NCI-H128 (cell line): Measurements from ENCODE around the gene BDH1.
"Not testable (repeated sequence)": the region's sequence is repeated elsewhere in the genome, so short reads cannot be mapped to it uniquely, and the experiment has no call there.

Source experiments
- DNase-seq: peaks from one replicate; lab custom pipeline; 2025; ENCODE audit not compliant: unreplicated experiment; lab: John Stamatoyannopoulos, UW

The BDH1 gene

DNA sequence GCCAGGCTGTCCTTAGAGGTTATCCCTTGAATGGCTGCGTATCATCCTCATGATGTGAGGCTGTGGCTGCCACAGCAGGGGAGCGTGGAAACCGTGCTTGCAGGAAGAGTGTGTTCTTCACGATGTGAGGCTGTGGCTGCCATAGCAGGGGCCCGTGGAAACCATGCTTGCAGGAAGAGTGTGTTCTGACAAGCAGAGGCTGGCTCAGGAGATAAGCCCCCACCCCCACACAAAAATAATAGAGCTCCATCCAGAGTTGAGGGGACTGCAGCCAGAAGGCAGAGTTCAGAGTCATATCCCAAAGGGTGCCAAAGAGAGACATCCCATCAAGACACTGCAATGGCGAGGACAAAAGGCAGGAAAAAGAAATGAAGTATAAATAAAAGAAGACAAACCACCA is 22.6 kb upstream of the BDH1 start:
- no peak for DNase-seq

- DNase-seq = no peak
Measured at GRCh38 chr3:197577366-197578074, 21.8 kb upstream of the BDH1 start.

DNA sequence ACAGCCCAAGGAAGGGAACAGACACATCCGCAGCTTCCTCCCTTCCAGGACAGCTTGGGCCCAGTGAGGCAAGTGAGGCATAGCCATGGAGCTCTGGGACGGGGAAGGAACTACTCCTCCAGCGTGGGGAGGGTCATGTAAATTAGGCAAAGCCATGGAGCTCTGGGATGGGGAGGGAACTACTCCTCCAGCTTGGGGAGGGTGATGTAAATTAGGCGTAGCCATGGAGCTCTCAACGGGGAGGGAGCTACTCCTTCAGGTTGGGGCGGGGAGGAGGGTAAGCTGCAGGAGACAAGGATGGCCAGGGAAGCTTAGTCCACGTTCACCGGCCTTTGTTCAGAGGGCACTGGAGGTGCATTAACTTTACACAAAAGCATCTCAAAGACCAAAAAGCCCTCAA is 21.1 kb upstream of the BDH1 start:
- DNase-seq = no peak

- no peak for DNase-seq
Measured at GRCh38 chr3:197575362-197575761, 19.6 kb upstream of the BDH1 start.

DNA sequence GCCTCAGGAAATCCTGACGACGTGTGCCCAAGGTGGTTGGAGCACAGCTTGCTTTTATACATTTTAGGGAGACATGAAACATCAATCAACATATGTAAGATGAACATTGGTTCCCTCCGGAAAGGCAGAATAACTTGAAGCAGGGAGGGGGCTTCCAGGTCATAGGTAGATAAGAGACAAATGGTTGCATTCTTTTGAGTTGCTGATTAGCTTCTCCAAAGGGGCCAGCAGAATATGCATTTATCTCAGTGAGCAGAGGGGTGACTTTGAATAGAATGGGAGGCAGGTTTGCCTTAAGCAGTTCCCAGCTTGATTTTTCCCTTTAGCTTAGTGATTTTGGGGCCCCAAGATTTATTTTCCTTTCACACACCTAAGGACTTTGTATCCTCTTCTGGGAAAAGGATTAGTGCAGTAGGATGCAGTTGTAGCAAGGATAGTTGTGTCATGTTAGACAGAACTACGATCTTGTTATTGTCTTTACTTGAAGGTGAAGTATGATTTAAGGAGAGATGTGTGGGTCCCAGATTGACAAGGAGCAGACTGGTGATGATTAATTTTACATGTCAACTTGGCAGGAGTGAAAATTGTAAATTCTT is 18.7 kb upstream of the BDH1 start:
- not testable (repeated sequence) for DNase-seq

- no peak for DNase-seq
Measured at GRCh38 chr3:197573048-197573767, 17.4 kb upstream of the BDH1 start.

- not testable (repeated sequence) for DNase-seq
Measured at GRCh38 chr3:197571880-197572172, 16.1 kb upstream of the BDH1 start.

DNA sequence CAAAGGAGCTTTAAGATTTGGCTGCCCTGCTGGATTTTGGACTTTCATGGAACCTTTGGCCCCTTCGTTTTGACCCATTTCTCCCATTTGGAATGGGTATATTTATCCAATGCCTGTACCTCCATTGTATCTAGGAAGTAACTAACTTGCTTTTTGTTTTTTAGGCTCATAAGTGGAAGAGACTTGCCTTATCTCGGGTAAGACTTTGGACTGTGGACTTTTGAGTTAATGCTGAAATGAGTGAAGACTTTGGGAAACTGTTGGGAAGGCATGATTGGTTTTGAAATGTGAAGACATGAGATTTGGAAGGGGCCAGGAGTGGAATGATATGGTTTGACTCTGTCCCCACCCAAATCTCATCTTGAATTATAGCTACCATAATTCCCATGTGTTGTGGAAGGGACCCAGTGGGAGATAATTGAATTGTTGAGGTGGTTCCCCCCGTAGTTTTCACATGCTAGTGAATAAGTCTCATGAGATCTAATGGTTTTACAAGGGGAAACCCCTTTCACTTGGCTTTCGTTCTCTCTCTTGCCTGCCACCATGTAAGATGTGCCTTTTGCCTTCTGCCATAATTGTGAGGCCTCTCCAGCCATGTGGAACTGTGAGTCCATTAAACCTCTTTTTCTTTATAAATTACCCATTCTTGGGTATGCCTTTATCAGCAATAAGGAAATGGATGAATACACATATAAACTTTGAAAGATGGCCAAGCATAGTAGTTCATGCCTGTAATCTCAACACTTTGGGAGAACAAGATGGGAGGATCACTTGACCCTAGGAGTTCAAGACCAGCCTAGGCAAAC is 15.5 kb upstream of the BDH1 start:
- DNase-seq = not testable (repeated sequence)

GRCh38 chr3:197569433-197569832 is 13.7 kb upstream of the BDH1 start:
- DNase-seq = not testable (repeated sequence)

DNA sequence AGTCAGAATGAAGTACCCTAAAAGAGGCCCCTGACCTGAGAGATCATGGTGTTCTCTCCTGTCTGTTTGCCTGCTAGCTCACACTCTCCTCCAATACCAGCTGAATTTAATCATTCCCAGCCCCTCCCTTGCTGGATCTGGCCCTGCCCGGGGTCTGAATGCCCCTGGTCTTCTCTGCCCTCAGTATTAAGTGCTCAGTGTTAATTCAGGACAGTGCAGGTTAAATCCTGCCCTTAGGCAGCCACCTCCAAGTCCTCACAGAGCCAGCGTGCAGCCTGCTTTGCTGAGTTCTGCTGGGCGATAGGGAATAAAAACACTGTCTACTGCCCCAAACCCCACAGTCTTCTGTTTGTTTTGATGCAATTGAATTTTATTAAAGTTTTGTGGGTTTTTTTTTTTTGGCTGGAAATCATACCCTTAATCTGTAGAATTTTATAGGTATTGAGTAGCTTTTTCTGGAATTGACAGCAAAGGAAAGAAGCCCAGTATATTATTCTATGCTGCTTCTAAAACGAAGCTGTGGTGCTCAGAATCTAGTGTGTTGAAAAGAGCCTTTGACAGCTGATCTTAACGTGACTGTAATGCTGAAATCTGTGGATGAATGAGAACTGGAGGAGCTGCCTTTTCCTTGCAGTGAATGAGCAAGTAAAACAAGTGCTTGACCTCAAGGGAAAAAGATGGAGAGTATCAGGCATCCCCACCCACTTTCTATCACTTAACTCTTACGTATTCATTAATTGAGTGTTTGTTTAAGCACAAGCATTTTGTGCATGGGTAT is 12.3 kb upstream of the BDH1 start:
- DNase-seq = no peak

GRCh38 chr3:197566155-197566554 is 10.4 kb upstream of the BDH1 start:
- not testable (repeated sequence) for DNase-seq

- DNase-seq = no peak
Measured at GRCh38 chr3:197564097-197564843, 8.5 kb upstream of the BDH1 start.

GRCh38 chr3:197562398-197563251 is 6.9 kb upstream of the BDH1 start:
- DNase-seq = no peak

DNA sequence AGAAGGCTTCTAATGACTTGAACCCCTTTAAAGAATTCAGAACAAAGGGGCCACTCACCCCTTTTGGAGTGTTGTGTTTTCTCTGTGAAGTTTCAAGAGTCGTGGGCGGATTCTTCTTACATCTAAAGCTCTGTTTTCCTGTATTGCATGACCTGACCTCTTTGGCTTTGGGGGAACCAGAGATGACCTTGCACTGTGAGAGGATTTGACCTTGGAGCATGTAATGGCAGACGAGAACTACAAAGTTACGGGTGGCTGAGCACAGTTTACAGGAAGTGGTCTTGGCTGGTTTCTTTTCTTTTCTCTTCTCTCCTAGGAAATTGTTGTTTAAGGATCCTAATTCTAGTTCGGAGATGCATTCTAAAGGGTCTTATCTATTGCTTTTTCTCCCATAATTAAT is 6.2 kb upstream of the BDH1 start:
- no peak for DNase-seq

DNA sequence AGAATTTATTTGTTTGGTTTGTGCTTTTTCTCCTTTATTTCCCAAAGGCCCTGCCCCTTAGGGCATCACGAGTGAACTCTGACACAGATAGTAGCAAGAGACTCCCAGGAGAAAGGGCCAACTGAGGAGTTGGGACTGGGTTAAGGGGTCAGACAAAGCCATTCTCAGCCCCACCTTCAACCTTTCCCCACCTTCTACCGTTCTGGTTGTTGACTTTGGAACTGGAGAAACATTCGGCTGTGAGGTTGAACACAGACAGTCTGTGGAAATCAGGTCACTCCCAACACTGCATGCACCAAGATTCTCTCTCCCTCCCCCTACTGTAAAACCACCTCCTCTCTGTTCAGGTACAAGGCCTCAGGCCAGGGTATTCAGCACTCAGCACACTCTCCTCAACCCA is 3.9 kb upstream of the BDH1 start:
- no peak for DNase-seq

GRCh38 chr3:197554562-197555280 is 1.0 kb downstream of the BDH1 start:
- DNase-seq = peak; percentile 93

- no peak for DNase-seq
Measured at GRCh38 chr3:197554196-197554561, 1.6 kb downstream of the BDH1 start.

DNA sequence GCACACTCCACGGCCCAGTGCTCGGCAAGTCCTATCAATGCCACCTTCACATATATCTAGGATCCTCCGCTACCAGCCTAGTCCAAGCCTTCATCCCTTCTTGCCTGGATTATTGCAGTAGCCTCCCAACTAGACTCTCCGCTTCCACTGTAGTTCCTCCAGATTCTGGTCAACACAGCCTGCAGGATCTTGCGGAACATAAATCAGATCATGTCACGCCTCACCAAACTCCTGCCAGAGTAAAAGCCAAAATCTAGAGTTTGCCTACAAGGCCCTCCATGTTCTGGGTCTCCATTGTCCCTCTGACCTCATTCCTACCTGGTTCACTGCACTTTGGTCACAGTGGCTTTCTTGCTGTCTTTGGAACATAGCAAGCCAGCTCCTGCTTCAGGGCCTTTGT is 3.6 kb downstream of the BDH1 start:
- no peak for DNase-seq

GRCh38 chr3:197550489-197550888 is 5.3 kb downstream of the BDH1 start:
- no peak for DNase-seq
